ENCODE results near the gene RIT1.

The RIT1 gene

DNA sequence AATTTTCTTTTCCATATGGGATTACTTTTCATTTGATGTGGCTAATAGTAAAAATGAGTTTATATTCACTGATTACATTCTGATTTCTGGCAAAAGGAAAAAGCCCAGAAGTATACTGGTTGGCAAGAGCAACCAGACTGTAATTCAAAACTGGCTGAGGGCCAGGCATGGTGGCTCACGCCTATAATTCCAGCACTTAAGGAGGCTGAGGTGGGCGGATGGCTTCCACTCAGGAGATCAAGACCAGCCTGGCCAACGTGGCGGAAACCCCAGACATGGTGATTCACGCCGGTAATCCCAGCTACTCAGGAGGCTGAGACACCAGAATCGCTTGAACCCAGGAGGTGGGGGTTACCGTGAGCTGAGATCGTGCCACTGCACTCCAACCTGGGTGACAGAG, 37.3 kb downstream of the RIT1 start:
- no peaks in the 10 kb centered on the region for H3K27me3 ChIP-seq (ENCODE audit: insufficient read depth, low read length, poor library complexity, severe bottlenecking)
- no peak for TF ChIP-seq EZH2phosphoT487 (IDR thresholded peaks at IDR 0.05; ENCODE audit: borderline replicate concordance)
- no peak for TF ChIP-seq CTCF (conservative IDR thresholded peaks at IDR 0.05; ENCODE audit: low read length)
- H3K4me3 ChIP-seq (ENCODE audit: low read length, poor library complexity, severe bottlenecking): no peak overlapping the region
- no peaks in the 10 kb centered on the region for H3K9me3 ChIP-seq (ENCODE audit: insufficient read depth, low read depth, low read length)
- H3F3A ChIP-seq (ENCODE audit: low read depth): no peaks in the 10 kb centered on the region
- H4K20me1 ChIP-seq (ENCODE audit: insufficient read depth, low read length, poor library complexity, severe bottlenecking): no peaks in the 10 kb centered on the region
- no peaks in the 10 kb centered on the region for H3K4me1 ChIP-seq (ENCODE audit: insufficient read depth, low read length, poor library complexity, severe bottlenecking)
- no peaks in the 10 kb centered on the region for H3K79me2 ChIP-seq (ENCODE audit: insufficient read depth, low read length)
- no peak overlapping the region for H2AFZ ChIP-seq (ENCODE audit: low read length)
- H3K9me2 ChIP-seq (replicated peaks; ENCODE audit: low read depth, low read length): no peaks in the 10 kb centered on the region
- no peaks in the 10 kb centered on the region for H3K36me3 ChIP-seq (ENCODE audit: insufficient read depth, low read length)
- no peak overlapping the region for H3K9ac ChIP-seq (ENCODE audit: low read depth, low read length, poor library complexity, severe bottlenecking)
- no peak overlapping the region for H3K4me2 ChIP-seq (ENCODE audit: low read depth, low read length, poor library complexity, severe bottlenecking)

DNA sequence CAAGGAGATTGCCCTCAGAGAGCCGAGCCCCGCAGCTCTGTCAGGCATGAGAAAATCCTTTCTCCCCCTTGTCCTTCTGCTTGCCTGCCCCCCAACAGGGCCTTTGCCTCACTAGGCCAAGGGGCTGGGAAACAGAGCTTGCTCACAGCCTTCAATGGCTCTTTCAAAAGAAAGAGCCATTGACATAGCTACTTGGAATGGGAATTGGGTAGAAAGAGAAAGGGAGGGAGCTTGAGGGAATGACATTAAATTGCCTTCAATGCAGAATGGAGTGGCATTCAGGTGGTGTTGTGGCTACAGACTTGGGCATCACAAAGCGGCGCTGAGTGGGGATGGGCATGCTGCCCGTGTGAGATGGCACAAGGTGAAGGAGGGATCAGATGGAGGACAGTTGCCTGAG, 38.6 kb downstream of the RIT1 start:
- no peaks in the 10 kb centered on the region for H3K36me3 ChIP-seq (ENCODE audit: insufficient read depth, low read length)
- no peaks in the 10 kb centered on the region for H3K9me3 ChIP-seq (ENCODE audit: insufficient read depth, low read depth, low read length)
- no peak overlapping the region for H3K4me2 ChIP-seq (ENCODE audit: low read depth, low read length, poor library complexity, severe bottlenecking)
- no peaks in the 10 kb centered on the region for H3K79me2 ChIP-seq (ENCODE audit: insufficient read depth, low read length)
- no peak overlapping the region for H2AFZ ChIP-seq (ENCODE audit: low read length)
- no peaks in the 10 kb centered on the region for H3K9me2 ChIP-seq (replicated peaks; ENCODE audit: low read depth, low read length)
- no peaks in the 10 kb centered on the region for H4K20me1 ChIP-seq (ENCODE audit: insufficient read depth, low read length, poor library complexity, severe bottlenecking)
- no peaks in the 10 kb centered on the region for H3F3A ChIP-seq (ENCODE audit: low read depth)
- H3K9ac ChIP-seq (ENCODE audit: low read depth, low read length, poor library complexity, severe bottlenecking): no peak overlapping the region
- H3K4me1 ChIP-seq (ENCODE audit: insufficient read depth, low read length, poor library complexity, severe bottlenecking): no peaks in the 10 kb centered on the region
- H3K27me3 ChIP-seq (ENCODE audit: insufficient read depth, low read length, poor library complexity, severe bottlenecking): no peaks in the 10 kb centered on the region
- TF ChIP-seq CTCF (conservative IDR thresholded peaks at IDR 0.05; ENCODE audit: low read length) (no peak), EZH2phosphoT487 (IDR thresholded peaks at IDR 0.05; ENCODE audit: borderline replicate concordance) (no peak)
- no peak overlapping the region for H3K4me3 ChIP-seq (ENCODE audit: low read length, poor library complexity, severe bottlenecking)

DNA sequence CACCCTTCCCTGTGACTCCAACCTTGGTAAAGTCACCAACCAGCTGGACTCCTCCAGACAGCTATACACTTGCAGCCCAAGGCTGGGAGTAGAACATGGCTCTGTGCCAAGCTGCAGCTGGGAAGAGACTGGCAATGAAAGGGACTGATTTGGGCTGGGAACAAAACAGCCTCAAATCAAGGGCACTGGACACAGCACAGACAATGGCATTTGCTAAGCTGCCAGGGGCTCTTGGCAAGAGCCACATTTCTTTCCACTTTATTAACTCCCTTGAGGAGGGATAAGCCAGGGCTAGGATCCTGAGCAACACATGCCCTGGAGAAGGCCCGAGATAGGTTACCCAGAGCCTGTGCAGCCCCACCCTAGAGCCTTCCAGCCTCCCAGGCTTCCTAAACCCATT, 39.8 kb downstream of the RIT1 start:
- Histone ChIP-seq H3K9me3 (ENCODE audit: insufficient read depth, low read depth, low read length) (no peaks in the 10 kb centered on the region), H4K20me1 (ENCODE audit: insufficient read depth, low read length, poor library complexity, severe bottlenecking) (no peaks in the 10 kb centered on the region), H3K4me3 (ENCODE audit: low read length, poor library complexity, severe bottlenecking) (no peak overlapping the region), H2AFZ (ENCODE audit: low read length) (no peak overlapping the region), H3K4me1 (ENCODE audit: insufficient read depth, low read length, poor library complexity, severe bottlenecking) (no peaks in the 10 kb centered on the region), H3K9me2 (replicated peaks; ENCODE audit: low read depth, low read length) (no peaks in the 10 kb centered on the region), H3F3A (ENCODE audit: low read depth) (no peaks in the 10 kb centered on the region), H3K4me2 (ENCODE audit: low read depth, low read length, poor library complexity, severe bottlenecking) (no peak overlapping the region), H3K79me2 (ENCODE audit: insufficient read depth, low read length) (no peaks in the 10 kb centered on the region), H3K36me3 (ENCODE audit: insufficient read depth, low read length) (no peaks in the 10 kb centered on the region), H3K9ac (ENCODE audit: low read depth, low read length, poor library complexity, severe bottlenecking) (no peak overlapping the region), H3K27me3 (ENCODE audit: insufficient read depth, low read length, poor library complexity, severe bottlenecking) (no peaks in the 10 kb centered on the region)
- no peak for TF ChIP-seq EZH2phosphoT487 (IDR thresholded peaks at IDR 0.05; ENCODE audit: borderline replicate concordance)
- no peak for TF ChIP-seq CTCF (conservative IDR thresholded peaks at IDR 0.05; ENCODE audit: low read length)
